ENCODE data around the gene GJD3.

The GJD3 gene

GRCh38 chr17:40327244-40327729, 37.2 kb downstream of the GJD3 start:
- ATAC-seq, result no peak
- TF ChIP-seq CSRNP3 (CRISPR knock-in tag; IDR thresholded peaks at IDR 0.05), result no peak
- TF ChIP-seq ISL1 (CRISPR knock-in tag; IDR thresholded peaks at IDR 0.05), result no peak
- TF ChIP-seq ZFP3 (CRISPR knock-in tag; IDR thresholded peaks at IDR 0.05), result no peak
- TF ChIP-seq TSHZ2 (CRISPR knock-in tag; IDR thresholded peaks at IDR 0.05), result no peak
- TF ChIP-seq ZNF70 (CRISPR knock-in tag; IDR thresholded peaks at IDR 0.05), result no peak
- no peak for TF ChIP-seq ARNTL (CRISPR knock-in tag; IDR thresholded peaks at IDR 0.05; ENCODE audit: borderline replicate concordance, low read depth)
- no peak for TF ChIP-seq ZNF8 (CRISPR knock-in tag; IDR thresholded peaks at IDR 0.05)

GRCh38 chr17:40326832-40327199, 37.7 kb downstream of the GJD3 start:
- no peak for ATAC-seq
- TF ChIP-seq CREB5 (CRISPR knock-in tag; IDR thresholded peaks at IDR 0.05; ENCODE audit: low read depth) (no peak), ESRRG (CRISPR knock-in tag; IDR thresholded peaks at IDR 0.05) (no peak), ZNF70 (CRISPR knock-in tag; IDR thresholded peaks at IDR 0.05) (no peak), BACH2 (CRISPR knock-in tag; IDR thresholded peaks at IDR 0.05; ENCODE audit: borderline replicate concordance) (no peak), ZFP30 (CRISPR knock-in tag; IDR thresholded peaks at IDR 0.05) (no peak), CSRNP3 (CRISPR knock-in tag; IDR thresholded peaks at IDR 0.05) (no peak), OSR1 (CRISPR knock-in tag; IDR thresholded peaks at IDR 0.05) (no peak), PATZ1 (CRISPR knock-in tag; IDR thresholded peaks at IDR 0.05; ENCODE audit: borderline replicate concordance) (no peak), ZFP3 (CRISPR knock-in tag; IDR thresholded peaks at IDR 0.05) (no peak)

GRCh38 chr17:40326014-40326831, 38.3 kb downstream of the GJD3 start:
- no peak for TF ChIP-seq ESRRG (CRISPR knock-in tag; IDR thresholded peaks at IDR 0.05)
- TF ChIP-seq OSR1 (CRISPR knock-in tag; IDR thresholded peaks at IDR 0.05), result no peak
- no peak for TF ChIP-seq BACH2 (CRISPR knock-in tag; IDR thresholded peaks at IDR 0.05; ENCODE audit: borderline replicate concordance)
- no peak for ATAC-seq

GRCh38 chr17:40325156-40326013, 39.2 kb downstream of the GJD3 start:
- TF ChIP-seq SNAI2 (CRISPR knock-in tag; IDR thresholded peaks at IDR 0.05), result no peak
- no peak for TF ChIP-seq RARB (CRISPR knock-in tag; IDR thresholded peaks at IDR 0.05)
- TF ChIP-seq ARNTL (CRISPR knock-in tag; IDR thresholded peaks at IDR 0.05; ENCODE audit: borderline replicate concordance, low read depth), result no peak
- no peak for TF ChIP-seq OSR1 (CRISPR knock-in tag; IDR thresholded peaks at IDR 0.05)
- no peak for TF ChIP-seq GLIS3 (CRISPR knock-in tag; IDR thresholded peaks at IDR 0.05)
- no peak for TF ChIP-seq ZFP3 (CRISPR knock-in tag; IDR thresholded peaks at IDR 0.05)
- no peak for TF ChIP-seq POU6F1 (CRISPR knock-in tag; IDR thresholded peaks at IDR 0.05; ENCODE audit: borderline replicate concordance, low read depth)
- no peak for TF ChIP-seq TOX (CRISPR knock-in tag; IDR thresholded peaks at IDR 0.05; ENCODE audit: borderline replicate concordance)
- no peak for TF ChIP-seq CSRNP3 (CRISPR knock-in tag; IDR thresholded peaks at IDR 0.05)
- TF ChIP-seq ESRRG (CRISPR knock-in tag; IDR thresholded peaks at IDR 0.05), result no peak
- TF ChIP-seq CSDC2 (CRISPR knock-in tag; IDR thresholded peaks at IDR 0.05), result no peak
- no peak for TF ChIP-seq PPARA (CRISPR knock-in tag; IDR thresholded peaks at IDR 0.05; ENCODE audit: borderline replicate concordance)
- no peak for TF ChIP-seq ZFP30 (CRISPR knock-in tag; IDR thresholded peaks at IDR 0.05)
- TF ChIP-seq ZNF565 (CRISPR knock-in tag; conservative IDR thresholded peaks at IDR 0.05; ENCODE audit: low read depth), result no peak
- TF ChIP-seq ISL1 (CRISPR knock-in tag; IDR thresholded peaks at IDR 0.05), result no peak
- no peak for ATAC-seq
